Mucosa of rectum (tissue), 2 donors: ENCODE measurements around the gene ATP11A.

Source experiments
- H3K27ac ChIP-seq, 2 donors: one replicate each; pipeline ENCODE4 v1.7.0; 2013; ENCODE audit warnings: inconsistent platforms in 2 of 2, low read depth in 2 of 2, low read length in 2 of 2
- H3K27me3 ChIP-seq, 2 donors: one replicate each; pipeline ENCODE4 v1.7.0; 2013; ENCODE audit warnings: low read length in 2 of 2; ENCODE audit not compliant: control insufficient read depth in 2 of 2, insufficient read depth in 2 of 2
- H3K36me3 ChIP-seq, 2 donors: one replicate each; pipeline ENCODE4 v1.7.0; 2013; ENCODE audit warnings: low read length in 2 of 2; ENCODE audit not compliant: control insufficient read depth in 2 of 2, insufficient read depth in 2 of 2
- H3K4me1 ChIP-seq, 2 donors: one replicate each; pipeline ENCODE4 v1.7.0; 2013; ENCODE audit warnings: low read length in 2 of 2, mild to moderate bottlenecking in 1 of 2; ENCODE audit not compliant: control insufficient read depth in 2 of 2, insufficient read depth in 2 of 2
- H3K4me3 ChIP-seq, 2 donors: one replicate each; pipeline ENCODE4 v1.7.0; 2013; ENCODE audit warnings: low read length in 2 of 2
- H3K9ac ChIP-seq, 2 donors: one replicate each; pipeline ENCODE4 v1.7.0; 2013; ENCODE audit warnings: low read length in 2 of 2, low read depth in 1 of 2, mild to moderate bottlenecking in 1 of 2
- H3K9me3 ChIP-seq, 2 donors: one replicate each; pipeline ENCODE4 v1.7.0; 2013; ENCODE audit warnings: low read length in 2 of 2; ENCODE audit not compliant: control insufficient read depth in 2 of 2
- donor health status: healthy.
- donor health status: Normal muscosa, but diverticular disease.

The ATP11A gene

GRCh38 chr13:112724788-112725345 lies 35.0 kb downstream of the ATP11A start:
- no peak overlapping the region for H3K9ac ChIP-seq
- peaks cover 0 to 5% of the 10 kb centered on the region in 2 donors for H3K4me1 ChIP-seq
- no peaks in the 10 kb centered on the region for H3K9me3 ChIP-seq
- H3K27me3 ChIP-seq: no peaks in the 10 kb centered on the region
- no peak overlapping the region for H3K27ac ChIP-seq
- H3K36me3 ChIP-seq: no peaks in the 10 kb centered on the region
- no peak overlapping the region for H3K4me3 ChIP-seq

GRCh38 chr13:112725346-112726015 lies 35.6 kb downstream of the ATP11A start:
- Histone ChIP-seq H3K27ac (no peak overlapping the region), H3K36me3 (no peaks in the 10 kb centered on the region), H3K4me3 (no peak overlapping the region), H3K4me1 (peaks cover 0 to 5% of the 10 kb centered on the region in 2 donors), H3K9me3 (no peaks in the 10 kb centered on the region), H3K9ac (no peak overlapping the region), H3K27me3 (no peaks in the 10 kb centered on the region)

- no peak overlapping the region for H3K27ac ChIP-seq
- no peak overlapping the region for H3K9ac ChIP-seq
These were observed 36.4 kb downstream of the ATP11A start for GRCh38 chr13:112726016-112726767.

GRCh38 chr13:112727581-112727980 lies 37.7 kb downstream of the ATP11A start:
- Histone ChIP-seq H3K9me3 (no peaks in the 10 kb centered on the region), H3K4me3 (no peak overlapping the region), H3K36me3 (no peaks in the 10 kb centered on the region), H3K27me3 (no peaks in the 10 kb centered on the region), H3K27ac (no peak overlapping the region), H3K4me1 (peaks cover 0 to 3% of the 10 kb centered on the region in 2 donors), H3K9ac (no peak overlapping the region)

More at GRCh38 chr13:112726016-112726767, 36.4 kb downstream of the ATP11A start:
- H3K9me3 ChIP-seq: no peaks in the 10 kb centered on the region
- peaks cover 0 to 3% of the 10 kb centered on the region in 2 donors for H3K4me1 ChIP-seq
- H3K36me3 ChIP-seq: no peaks in the 10 kb centered on the region
- H3K4me3 ChIP-seq: no peak overlapping the region
- H3K27me3 ChIP-seq: no peaks in the 10 kb centered on the region

GRCh38 chr13:112728375-112729126 lies 38.7 kb downstream of the ATP11A start:
- peaks cover 0 to 3% of the 10 kb centered on the region in 2 donors for H3K4me1 ChIP-seq
- H3K36me3 ChIP-seq: no peaks in the 10 kb centered on the region
- no peaks in the 10 kb centered on the region for H3K27me3 ChIP-seq
- H3K4me3 ChIP-seq: no peak overlapping the region
- no peak overlapping the region for H3K9ac ChIP-seq
- H3K27ac ChIP-seq: no peak overlapping the region
- no peaks in the 10 kb centered on the region for H3K9me3 ChIP-seq

- peaks cover 0 to 3% of the 10 kb centered on the region in 2 donors for H3K4me1 ChIP-seq
- no peak overlapping the region for H3K9ac ChIP-seq
- H3K4me3 ChIP-seq: no peak overlapping the region
- no peaks in the 10 kb centered on the region for H3K9me3 ChIP-seq
- H3K27me3 ChIP-seq: no peaks in the 10 kb centered on the region
- H3K27ac ChIP-seq: no peak overlapping the region
- H3K36me3 ChIP-seq: no peaks in the 10 kb centered on the region
These were observed 39.6 kb downstream of the ATP11A start for GRCh38 chr13:112729408-112729807.

GRCh38 chr13:112730157-112730671 lies 40.4 kb downstream of the ATP11A start:
- Histone ChIP-seq H3K27me3 (no peaks in the 10 kb centered on the region), H3K9ac (no peak overlapping the region), H3K4me3 (no peak overlapping the region), H3K36me3 (no peaks in the 10 kb centered on the region), H3K27ac (no peak overlapping the region), H3K9me3 (no peaks in the 10 kb centered on the region), H3K4me1 (peaks cover 0 to 3% of the 10 kb centered on the region in 2 donors)

GRCh38 chr13:112731667-112732616 lies 42.1 kb downstream of the ATP11A start:
- H3K27me3 ChIP-seq: no peaks in the 10 kb centered on the region
- H3K27ac ChIP-seq: no peak overlapping the region
- no peaks in the 10 kb centered on the region for H3K4me1 ChIP-seq
- no peak overlapping the region for H3K4me3 ChIP-seq
- H3K9me3 ChIP-seq: no peaks in the 10 kb centered on the region
- no peak overlapping the region for H3K9ac ChIP-seq
- H3K36me3 ChIP-seq: no peaks in the 10 kb centered on the region

GRCh38 chr13:112732679-112733078 lies 42.8 kb downstream of the ATP11A start:
- no peak overlapping the region for H3K4me3 ChIP-seq
- H3K36me3 ChIP-seq: no peaks in the 10 kb centered on the region
- no peak overlapping the region for H3K27ac ChIP-seq
- no peaks in the 10 kb centered on the region for H3K4me1 ChIP-seq
- no peak overlapping the region for H3K9ac ChIP-seq
- no peaks in the 10 kb centered on the region for H3K27me3 ChIP-seq
- no peaks in the 10 kb centered on the region for H3K9me3 ChIP-seq
